GM10266 (cell line): ENCODE measurements around the gene DENND4C.
"Not testable (repeated sequence)": the region's sequence is repeated elsewhere in the genome, so short reads cannot be mapped to it uniquely, and the experiment has no call there.

ENCODE experiments used
- DNase-seq: peaks from one replicate; pipeline ENCODE4 v3.0.0; 2012; ENCODE audit errors: extremely low spot score
- CTCF ChIP-seq: IDR thresholded peaks from 2 replicates; pipeline ENCODE4 v1.5.1; 2012; ENCODE audit warnings: mild to moderate bottlenecking, low read depth; ENCODE audit not compliant: control insufficient read depth, insufficient read depth; ENCODE audit errors: missing control alignments

Gene DENND4C

GRCh38 chr9:19385786-19386501 lies 155.5 kb downstream of the DENND4C start:
- TF ChIP-seq CTCF = no peak
- DNase-seq = no peak

- no peak for DNase-seq
- TF ChIP-seq CTCF = no peak
Observed at GRCh38 chr9:19386502-19387044, 156.1 kb downstream of the DENND4C start.

GRCh38 chr9:19387317-19387716 lies 156.8 kb downstream of the DENND4C start:
- TF ChIP-seq CTCF = no peak
- no peak for DNase-seq

GRCh38 chr9:19389539-19389938 lies 159.0 kb downstream of the DENND4C start:
- not testable (repeated sequence) for DNase-seq

GRCh38 chr9:19397845-19398244 lies 167.4 kb downstream of the DENND4C start:
- no peak for TF ChIP-seq CTCF
- DNase-seq = no peak

GRCh38 chr9:19403231-19403630 lies 172.7 kb downstream of the DENND4C start:
- not testable (repeated sequence) for DNase-seq

- no peak for TF ChIP-seq CTCF
- DNase-seq = no peak
Observed at GRCh38 chr9:19404283-19405075, 174.0 kb downstream of the DENND4C start.

GRCh38 chr9:19405771-19406170 lies 175.3 kb downstream of the DENND4C start:
- no peak for TF ChIP-seq CTCF
- DNase-seq = no peak
